K562 (cell line): ENCODE data around the gene ADAMTS6. TPM values are rescaled to one million over a fixed set of nuclear protein-coding genes. Genes with fewer than 3 reads are reported as not detected.

Source experiments
- ATAC-seq: fragments of 200-7000 bp; cut with Tn5 transposase; 3 replicates; pipeline ENCODE4 v1.9.1; 2020; ENCODE audit warnings: moderate library complexity
- BruUV-seq: library from RNA; stranded (reverse); fragments of 400-500 nt; replicated peaks from 2 replicates; lab custom pipeline; 2021; lab: Mats Ljungman, UMichigan
- CTCF ChIA-PET: fragments of 300-600 bp; formaldehyde crosslinking; extraction: SDS; loops from one replicate; lab custom pipeline; 2021; ENCODE audit warnings: low intra/inter-chr PET ratio; lab: Yijun Ruan, JAX
- POLR2A ChIA-PET: fragments of 300-600, 350-650 bp; sonication (Branson Sonifier 250); formaldehyde crosslinking; extraction: SDS; loops from one replicate; lab custom pipeline; 2021; ENCODE audit warnings: antibody characterized with exemption, inconsistent platforms; lab: Yijun Ruan, JAX
- DNase-seq, 4 experiments: peaks; one replicate each; pipeline versions ENCODE4 v3.0.0 to v3.0.0-alpha.2; 2011 to 2018; ENCODE audit warnings: low spot score in 3 of 4, mixed read lengths in 3 of 4; ENCODE audit errors: extremely low read depth in 1 of 4
- FAIRE-seq: peaks from 2 replicates; lab custom pipeline; 2011; peaks lifted over from hg19 to GRCh38; lab: Jason Lieb, UNC
- H2AFZ ChIP-seq: 2 replicates; pipeline ENCODE4 v1.6.0; 2011; ENCODE audit warnings: low read depth, low read length, control low read depth, inconsistent platforms
- H3K27ac ChIP-seq: fragments of 200-600 bp; 3 replicates; pipeline ENCODE4 v1.8.0; 2011; ENCODE audit warnings: low read depth, mild to moderate bottlenecking, control low read depth, inconsistent platforms, low read length, moderate library complexity, mixed read lengths; ENCODE audit errors: extremely low read depth
- H3K27me3 ChIP-seq, 2 experiments: fragments of 300-600 bp in 1 of 2; 2 replicates in 1 of 2; 3 replicates in 1 of 2; pipeline versions ENCODE4 v1.6.0 to v1.8.0; 2011; ENCODE audit warnings: inconsistent platforms in 2 of 2, low read length in 2 of 2, mild to moderate bottlenecking in 1 of 2, mixed read lengths in 1 of 2, moderate library complexity in 1 of 2; ENCODE audit not compliant: control insufficient read depth in 2 of 2, insufficient read depth in 2 of 2
- H3K36me3 ChIP-seq: fragments of 300-600 bp; 3 replicates; pipeline ENCODE4 v1.8.0; 2011; ENCODE audit warnings: mild to moderate bottlenecking, low read length, inconsistent platforms; ENCODE audit not compliant: control insufficient read depth, insufficient read depth
- H3K4me1 ChIP-seq, 2 experiments: fragments of 200-600 bp in 1 of 2; replicated peaks in 1 of 2; 2 replicates in 1 of 2; 3 replicates in 1 of 2; pipeline versions ENCODE4 v1.5.1 to v1.8.0; 2011; ENCODE audit warnings: inconsistent platforms in 2 of 2, low read length in 2 of 2, mild to moderate bottlenecking in 1 of 2, mixed read lengths in 1 of 2, moderate library complexity in 1 of 2; ENCODE audit not compliant: control insufficient read depth in 2 of 2, insufficient read depth in 2 of 2
- H3K4me2 ChIP-seq: 2 replicates; pipeline ENCODE4 v1.6.1; 2011; ENCODE audit warnings: low read length, control low read depth, inconsistent platforms, mixed read lengths; ENCODE audit not compliant: insufficient read depth
- H3K4me3 ChIP-seq: fragments of 200-600 bp; sonication (generic), shearing (Covaris generic); 2 replicates; pipeline ENCODE4 v1.5.1; 2016; ENCODE audit warnings: control low read depth, inconsistent platforms
- H3K79me2 ChIP-seq: fragments of 200-600 bp; 3 replicates; pipeline ENCODE4 v1.8.0; 2011; ENCODE audit warnings: low read length, inconsistent platforms; ENCODE audit not compliant: control insufficient read depth, insufficient read depth
- H3K9ac ChIP-seq, 2 experiments: 2 replicates each; pipeline versions ENCODE4 v1.6.0 to v1.6.1; 2011; ENCODE audit warnings: low read depth in 2 of 2, low read length in 2 of 2, control low read depth in 1 of 2, inconsistent platforms in 1 of 2, mild to moderate bottlenecking in 1 of 2, mixed read lengths in 1 of 2; ENCODE audit not compliant: insufficient read depth in 1 of 2
- H3K9me1 ChIP-seq: one replicate; pipeline ENCODE4 v1.6.0; 2011; ENCODE audit warnings: inconsistent platforms, mild to moderate bottlenecking, low read length, moderate library complexity; ENCODE audit not compliant: control insufficient read depth, insufficient read depth
- H3K9me3 ChIP-seq: replicated peaks from 2 replicates; pipeline ENCODE4 v1.5.1; 2011; ENCODE audit warnings: low read depth, low read length, inconsistent platforms; ENCODE audit not compliant: control insufficient read depth, insufficient read depth
- H4K20me1 ChIP-seq: replicated peaks from 2 replicates; pipeline ENCODE4 v1.6.1; 2011; ENCODE audit warnings: low read length, inconsistent platforms, mixed read lengths; ENCODE audit not compliant: control insufficient read depth, insufficient read depth
- HMGXB4 ChIP-seq: sonication (generic); formaldehyde crosslinking; IDR thresholded peaks from 2 replicates; pipeline ENCODE4 v1.8.1; 2023; ENCODE audit warnings: mild to moderate bottlenecking, missing genetic modification reagents
- MYNN ChIP-seq, 2 experiments: sonication (generic); formaldehyde crosslinking in 1 of 2; IDR thresholded peaks; 2 replicates each; pipeline versions ENCODE4 v1.5.0 to v1.6.1; 2016 to 2020; ENCODE audit warnings: antibody characterized with exemption in 1 of 2, missing genetic modification reagents in 1 of 2
- OTX1 ChIP-seq: fragments of 450-650 bp; formaldehyde crosslinking; IDR thresholded peaks from 2 replicates; pipeline ENCODE4 v1.4.0; 2022; ENCODE audit warnings: mild to moderate bottlenecking
- WGBS: fragments of 100-300 bp; shearing (Covaris generic); methylation state at CpG from one replicate; pipeline ENCODE4 v1.1.6; 2016; ENCODE audit warnings: low coverage, mixed read lengths; ENCODE audit not compliant: insufficient coverage; ENCODE audit errors: missing lambda C conversion rate; 5-methylcytosine and 5-hydroxymethylcytosine counted together
- in situ Hi-C: fragments of 300-500 bp; cut with MboI; formaldehyde crosslinking; loops from 4 replicates; pipeline ENCODE4 v1.15.0; 2018; ENCODE audit warnings: inconsistent platforms, mixed read lengths
- intact Hi-C: fragments of 100-400 bp; cut with micrococcal nuclease; formaldehyde crosslinking; loops from 2 replicates; pipeline ENCODE4 v1.14.2; 2022
- polyA plus RNA-seq, 8 experiments: library from polyadenylated mRNA; depleted of rRNA in 4 of 8; stranded (reverse) in 5 of 8; unstranded in 3 of 8; fragments of >200 nt; fragmentation: Nextera tagmentation in 2 of 8; fragmentation: Illumina TruSeq in 1 of 8; extraction: Ambion mirVana in 2 of 8; extraction: Trizol in 1 of 8; gene quantifications; 2 replicates each; pipeline versions ENCODE4 v1.2.1 to v1.2.3, GENCODE V29; 2011 to 2014; ENCODE audit warnings: inconsistent platforms in 1 of 8, missing spikeins in 1 of 8
- total RNA-seq, 7 experiments: library from RNA; depleted of rRNA in 6 of 7; stranded (reverse); fragments of >200 nt in 6 of 7; fragmentation: Illumina TruSeq in 2 of 7; extraction: Trizol in 2 of 7; gene quantifications; 2 replicates each; pipeline versions ENCODE4 v1.2.1 to v1.2.3, GENCODE V29; 2011 to 2021; ENCODE audit warnings: low replicate concordance in 1 of 7

Gene ADAMTS6
- total and polyA plus RNA-seq, 9 of the 15 experiments (the other 6 are each of a cell fraction or from before 2014, with no cell fraction given) = 0.57 to 5.3 (median 1.5) TPM

GRCh38 chr5:65126542-65127069, 355.1 kb downstream of the ADAMTS6 start:
- intact Hi-C loops (no loop called here), in situ Hi-C loops (no loop called here)
- ATAC-seq (peak; percentile 40; the same call in 2 of the 3 replicates), DNase-seq (no peak), FAIRE-seq (no peak)
- H3K27me3 ChIP-seq = no peaks in the 10 kb centered on the region
- TF ChIP-seq OTX1 (CRISPR knock-in tag) = no peak
- TF ChIP-seq HMGXB4 = no peak
- TF ChIP-seq MYNN (IDR thresholded peaks at IDR 0.05) = no peak
- no peak for TF ChIP-seq MYNN (CRISPR knock-in tag; IDR thresholded peaks at IDR 0.05)
- ChIA-PET CTCF (no interaction called here), POLR2A (interaction anchor here (0.8 kb wide), 3 partner anchors 10 to 30 kb away, joined by 3 to 4 read pairs (median 4); no protein-coding TSS in a partner anchor)
- peak overlapping the region; percentile 4; the same call in 1 of the 2 replicates for H2AFZ ChIP-seq
- H3K27ac ChIP-seq = no peak overlapping the region
- H3K4me2 ChIP-seq = no peak overlapping the region; the same call in 1 of the 2 replicates
- H3K9me1 ChIP-seq = no peaks in the 10 kb centered on the region
- no peaks in the 10 kb centered on the region for H4K20me1 ChIP-seq
- WGBS = 16% methylated on average over 5 of the region's 6 CpGs
- no peaks in the 10 kb centered on the region for H3K36me3 ChIP-seq
- no TSS peak for BruUV-seq
- no peak overlapping the region for H3K9ac ChIP-seq
- H3K79me2 ChIP-seq = no peaks in the 10 kb centered on the region
- no peak overlapping the region for H3K4me3 ChIP-seq
- H3K4me1 ChIP-seq = peaks cover 0 to 19% of the 10 kb centered on the region in 2 experiments; a peak in 3 of 5 replicates
- H3K9me3 ChIP-seq = no peaks in the 10 kb centered on the region
